Ovary (tissue), 9 donors: ENCODE results near the gene SAP30BP. TPM values are rescaled to one million over a fixed set of nuclear protein-coding genes. Genes with fewer than 3 reads are reported as not detected.
"Not testable (repeated sequence)": the region's sequence is repeated elsewhere in the genome, so short reads cannot be mapped to it uniquely, and the experiment has no call there.

Experiments used
- DNase-seq, 5 donors: peaks; one replicate each; pipeline ENCODE4 v3.0.0-alpha.2; 2019 to 2020
- H3K27ac ChIP-seq, 2 donors: fragments of 200-600 bp; one replicate each; pipeline versions ENCODE4 v1.5.1 to v1.8.0; 2019 to 2022
- H3K27me3 ChIP-seq: fragments of 200-600 bp; one replicate; pipeline ENCODE4 v1.8.0; 2022
- H3K36me3 ChIP-seq: fragments of 200-600 bp; sonication (generic); one replicate; pipeline ENCODE4 v1.5.1; 2019
- H3K4me1 ChIP-seq: one replicate; pipeline ENCODE4 v1.8.1; 2013; ENCODE audit warnings: mild to moderate bottlenecking, moderate library complexity; ENCODE audit not compliant: insufficient read depth
- H3K4me3 ChIP-seq: fragments of 200-600 bp; sonication (generic); one replicate; pipeline ENCODE4 v1.5.1; 2017
- H3K9me3 ChIP-seq, 2 donors: fragments of 200-600 bp in 1 of 2; sonication (generic) in 1 of 2; one replicate each; pipeline versions ENCODE4 v1.5.1 to v1.8.1; 2013 to 2019; ENCODE audit warnings: mild to moderate bottlenecking in 1 of 2, moderate library complexity in 1 of 2
- CTCF ChIP-seq, 3 donors: fragments of 450-650 bp in 2 of 3; fragments of 200-600 bp in 1 of 3; IDR thresholded peaks; one replicate each; pipeline versions ENCODE4 v1.5.1 to v1.8.0; 2016 to 2022; ENCODE audit warnings: antibody characterized with exemption in 3 of 3, mild to moderate bottlenecking in 1 of 3
- EP300 ChIP-seq: sonication (generic); formaldehyde crosslinking; IDR thresholded peaks from one replicate; pipeline ENCODE4 v1.6.1; 2017; ENCODE audit warnings: antibody characterized with exemption
- POLR2A ChIP-seq: fragments of 450-650 bp; IDR thresholded peaks from one replicate; pipeline ENCODE4 v1.6.1; 2017; ENCODE audit warnings: antibody characterized with exemption, mild to moderate bottlenecking, moderate library complexity
- WGBS, 3 donors: extraction: QIAGEN DNeasy Blood & Tissue Kit in 1 of 3; methylation state at CpG; one replicate each; pipeline versions ENCODE4 v1.1.5 to v1.1.7; 2013 to 2017; 5-methylcytosine and 5-hydroxymethylcytosine counted together
- intact Hi-C, 4 donors: fragments of 100-400 bp; cut with DNase I; formaldehyde crosslinking; loops; one replicate each; pipeline versions ENCODE4 v1.11.0 to v1.15.1; 2022 to 2023
- polyA plus RNA-seq, 2 donors: library from polyadenylated mRNA; stranded (reverse); fragments of 200-250 nt in 1 of 2; fragments of 350-450 nt in 1 of 2; fragmentation: Illumina TruSeq in 1 of 2; extraction: RNeasy Lipid Tissue Mini Kit (QIAGEN cat#74804) in 1 of 2; gene quantifications; one replicate each; pipeline ENCODE4 v1.2.3, GENCODE V29; 2013 to 2014
- total RNA-seq, 7 donors: library from RNA; depleted of rRNA in 2 of 7; stranded (reverse); fragments of >200 nt in 2 of 7; fragmentation: NEBNext Ultra II Directional in 3 of 7; extraction: Animal tissue kit (Norgen Biotek cat#: 25700) in 3 of 7; gene quantifications; one replicate each; pipeline versions ENCODE4 v1.1.0 to v1.2.4, GENCODE V29; 2016 to 2023
- donor health status: DM: no; HTN: no; CAD: no; lungs with moderate emphysema.
- donor health status: DM: no; HTN: no; CAD: no.
- donor health status: Bipolar disorder and iron deficiency.
- donor health status: DM: yes; HTN: yes; CAD: no.
- donor health status: DM: no; HTN: no; CAD: no.
- donor health status: DM: yes; HTN: yes; CAD: no.

SAP30BP gene
- total and polyA plus RNA-seq, 9 donors, result 54.8 to 89.1 (median 81.7) TPM

GRCh38 chr17:75637551-75637950 lies 29.6 kb upstream of the SAP30BP start:
- no peaks in the 10 kb centered on the region for H3K27me3 ChIP-seq
- H3K4me3 ChIP-seq, result no peak overlapping the region
- 91 to 97% (median 91%) methylated on average over 7 of the region's 7 CpGs for WGBS, 3 donors
- H3K9me3 ChIP-seq, result no peaks in the 10 kb centered on the region
- H3K36me3 ChIP-seq, result no peaks in the 10 kb centered on the region
- no peak overlapping the region for H3K27ac ChIP-seq
- TF ChIP-seq POLR2A (no peak), CTCF (IDR thresholded peaks at IDR 0.05) (no peak), EP300 (no peak)
- intact Hi-C loops, result no loop called here
- H3K4me1 ChIP-seq, result peaks cover 8% of the 10 kb centered on the region
- DNase-seq, result peak in 1 of 5 donors; percentile 18

GRCh38 chr17:75638039-75638438 lies 29.1 kb upstream of the SAP30BP start:
- H3K36me3 ChIP-seq, H3K27ac ChIP-seq, H3K9me3 ChIP-seq, H3K4me1 ChIP-seq, intact Hi-C loops, H3K27me3 ChIP-seq, H3K4me3 ChIP-seq, DNase-seq: not testable (repeated sequence)
- 93 to 97% (median 95%) methylated on average over 12 of the region's 12 CpGs for WGBS, 3 donors

- Histone ChIP-seq H3K4me1 (peaks cover 4% of the 10 kb centered on the region), H3K27ac (no peak overlapping the region), H3K36me3 (no peaks in the 10 kb centered on the region), H3K27me3 (no peaks in the 10 kb centered on the region), H3K4me3 (no peak overlapping the region), H3K9me3 (no peaks in the 10 kb centered on the region)
- WGBS, 3 donors, result 83 to 91% (median 90%) methylated on average over 12 to 13 of the region's 13 CpGs
- intact Hi-C loops, result no loop called here
- TF ChIP-seq CTCF (IDR thresholded peaks at IDR 0.05) (no peak), POLR2A (no peak), EP300 (no peak)
- DNase-seq, result peak in 2 of 5 donors; percentile 20 to 36
Measured at GRCh38 chr17:75638893-75639292, 28.2 kb upstream of the SAP30BP start.

- no peak overlapping the region for H3K4me3 ChIP-seq
- no peaks in the 10 kb centered on the region for H3K4me1 ChIP-seq
- H3K36me3 ChIP-seq, result no peaks in the 10 kb centered on the region
- no peak overlapping the region for H3K27ac ChIP-seq
- WGBS, 3 donors, result 88 to 90% (median 89%) methylated on average over 3 of the region's 3 CpGs
- no peak for DNase-seq
- intact Hi-C loops, result no loop called here
- H3K9me3 ChIP-seq, result no peaks in the 10 kb centered on the region
- TF ChIP-seq EP300 (no peak), POLR2A (no peak), CTCF (IDR thresholded peaks at IDR 0.05) (no peak)
- no peaks in the 10 kb centered on the region for H3K27me3 ChIP-seq
Measured at GRCh38 chr17:75639327-75639726, 27.8 kb upstream of the SAP30BP start.

- TF ChIP-seq CTCF (IDR thresholded peaks at IDR 0.05) (no peak), POLR2A (no peak), EP300 (no peak)
- H3K4me1 ChIP-seq, result no peaks in the 10 kb centered on the region
- H3K27ac ChIP-seq, result no peak overlapping the region
- H3K36me3 ChIP-seq, result no peaks in the 10 kb centered on the region
- no peaks in the 10 kb centered on the region for H3K9me3 ChIP-seq
- no peaks in the 10 kb centered on the region for H3K27me3 ChIP-seq
- intact Hi-C loops, result no loop called here
- WGBS, 3 donors, result 93% methylated on average over 29 to 30 of the region's 30 CpGs
- H3K4me3 ChIP-seq, result no peak overlapping the region
- no peak for DNase-seq
Measured at GRCh38 chr17:75639771-75640555, 27.2 kb upstream of the SAP30BP start.
